ENCODE data around the gene TBC1D3B.

- TF ChIP-seq POLR2A (IDR thresholded peaks at IDR 0.05) = no peak
- no peak for TF ChIP-seq CTCF (IDR thresholded peaks at IDR 0.05)
These were observed 45.0 kb downstream of the TBC1D3B start for GRCh38 chr17:36131421-36131820.

Measured in vagina (tissue), 2 donors.